HK-2 (cell line): ENCODE measurements around the gene TMEM208.

Source experiments
- DNase-seq: peaks from one replicate; pipeline ENCODE4 v3.0.0-alpha.2; 2018; ENCODE audit not compliant: unreplicated experiment

TMEM208 gene

DNA sequence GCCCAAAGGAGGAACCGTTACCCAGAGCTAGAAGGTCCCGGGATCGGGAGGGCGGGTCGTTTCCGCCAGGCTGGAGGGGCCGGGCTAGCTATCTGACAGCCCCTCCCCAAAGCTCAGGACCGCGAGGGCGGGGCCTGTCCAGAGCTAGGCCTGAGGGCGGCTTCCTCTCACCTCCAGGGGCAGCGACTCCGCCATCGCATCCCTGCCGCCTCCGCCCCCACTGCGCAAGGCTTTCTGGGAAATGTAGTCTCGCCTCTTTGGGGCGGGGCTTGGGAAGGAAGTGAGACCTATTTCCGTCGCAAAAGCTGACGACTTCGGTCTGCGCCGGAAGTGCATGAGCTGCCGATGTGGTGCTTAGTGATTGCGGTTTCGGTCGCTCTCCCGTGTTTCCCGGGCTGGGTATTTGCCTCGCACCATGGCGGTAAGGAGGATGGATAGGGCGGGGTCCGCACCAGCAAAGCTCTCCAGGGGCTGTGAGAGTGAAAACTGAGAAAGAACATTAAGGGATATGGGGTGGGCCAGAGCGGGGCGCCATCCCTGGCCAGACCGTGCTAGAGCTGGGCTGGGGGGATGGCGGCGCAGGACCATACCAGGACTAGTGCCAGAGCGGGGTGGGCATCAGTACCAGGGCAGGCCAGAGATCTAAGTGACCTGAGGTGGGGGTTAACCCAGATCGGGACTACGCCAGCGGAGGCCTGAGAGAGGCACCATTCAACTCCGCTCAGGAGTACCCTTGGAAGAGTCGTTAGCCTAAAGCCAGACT is at the start of gene TMEM208:
TSS of gene TMEM208 (plus strand) at position 327 of the 763 bp plus-strand sequence. CDS start at position 416, 89 bp downstream.
- DNase-seq: peak; percentile 99

DNA sequence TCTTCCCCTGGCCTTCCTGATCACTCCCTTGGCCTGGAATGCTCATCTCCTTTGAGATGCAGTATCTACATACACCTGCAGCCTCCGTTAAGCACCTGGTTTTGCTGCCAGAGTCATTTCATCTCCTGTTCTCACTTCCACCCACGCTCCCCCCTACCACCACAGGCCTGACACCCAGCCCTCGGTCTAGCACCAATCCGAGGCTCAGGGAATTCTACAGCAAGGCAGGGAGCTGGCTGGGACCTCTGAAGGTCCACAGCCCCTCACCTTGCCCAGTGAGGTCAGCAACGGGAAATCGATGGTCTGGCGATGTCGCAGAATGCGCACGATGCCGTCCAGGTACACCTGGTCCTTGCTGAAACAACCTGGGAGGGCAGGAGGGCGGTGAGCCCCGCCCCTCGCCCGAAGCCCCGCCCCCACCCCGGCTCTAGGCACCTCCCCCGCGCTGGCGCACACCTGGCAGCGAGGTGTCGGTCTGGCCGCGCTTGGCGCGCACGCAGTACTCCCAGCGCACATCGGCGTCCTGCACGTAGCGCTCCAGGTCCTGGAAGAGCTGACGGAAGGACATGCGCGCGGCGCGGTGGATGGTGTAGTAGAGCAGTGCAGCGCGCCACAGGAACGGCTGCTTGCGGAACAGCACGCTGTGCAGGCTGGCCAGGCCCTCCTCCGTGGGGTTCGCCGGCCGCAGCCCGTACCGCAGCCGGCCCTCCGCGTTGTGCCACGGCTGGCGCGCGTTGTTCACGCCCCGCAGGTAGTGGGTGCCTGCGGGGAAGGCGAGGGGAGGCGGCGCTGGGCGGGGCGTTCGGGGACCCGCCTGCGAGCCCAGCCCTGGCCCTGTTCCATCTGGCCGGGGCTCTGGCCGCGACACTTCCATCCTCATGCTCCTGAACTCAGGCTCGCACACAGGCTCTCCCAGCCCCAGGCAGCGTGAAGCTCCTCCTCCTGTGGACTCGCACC is 48.9 kb upstream of the TMEM208 start:
- DNase-seq: peak; percentile 51

DNA sequence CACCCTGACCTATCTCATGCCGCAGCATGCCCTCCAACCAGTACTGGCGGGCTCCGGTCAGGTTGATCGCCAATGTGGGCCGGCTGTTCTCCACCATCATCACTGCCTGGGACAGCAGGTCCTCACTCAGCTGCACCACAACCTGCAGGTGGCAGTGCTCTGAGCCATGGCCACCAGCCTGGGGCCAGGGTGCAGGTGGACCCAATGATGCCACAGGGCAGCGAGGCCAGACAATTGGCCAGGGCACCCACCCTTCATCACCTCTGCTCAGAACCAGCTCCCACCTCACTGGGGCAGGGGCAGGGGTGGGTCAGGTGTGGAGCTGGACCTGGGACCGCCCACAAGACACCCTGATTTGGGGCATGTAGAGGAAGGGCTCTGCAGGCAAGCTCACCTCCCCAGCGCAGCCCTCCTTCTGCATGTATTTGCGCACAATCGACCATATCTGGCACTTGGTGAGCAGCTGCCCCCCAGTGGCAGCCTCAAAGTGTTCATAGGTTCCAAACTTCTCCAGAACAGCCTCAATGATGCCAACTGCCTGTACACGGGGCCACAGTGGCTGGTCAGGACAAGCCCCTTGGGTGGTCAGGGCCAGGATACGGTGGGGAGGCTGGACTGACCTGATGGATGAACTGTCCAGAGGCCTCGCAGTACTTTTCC is 47.4 kb upstream of the TMEM208 start:
- DNase-seq: no peak

DNA sequence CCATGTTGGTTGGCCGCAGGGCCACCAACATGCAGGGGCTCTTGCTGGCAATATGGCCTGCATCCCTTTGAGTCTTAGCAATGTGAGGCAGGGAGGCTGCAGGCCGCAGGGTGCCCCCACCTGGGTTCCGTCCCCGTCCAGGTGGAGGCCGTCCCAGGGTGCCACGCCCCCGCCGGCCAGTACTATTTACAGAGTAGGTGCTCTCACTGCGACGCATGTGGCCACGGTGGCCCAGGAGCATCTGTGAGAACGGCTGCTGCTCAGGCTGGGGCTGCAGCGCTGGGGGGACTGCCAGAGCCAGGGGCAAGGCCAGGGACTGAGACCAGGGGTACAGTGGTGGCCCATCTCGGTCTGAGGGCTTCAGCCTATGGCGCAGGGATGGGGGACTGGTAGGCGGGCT is 46.8 kb upstream of the TMEM208 start:
- DNase-seq: no peak

DNA sequence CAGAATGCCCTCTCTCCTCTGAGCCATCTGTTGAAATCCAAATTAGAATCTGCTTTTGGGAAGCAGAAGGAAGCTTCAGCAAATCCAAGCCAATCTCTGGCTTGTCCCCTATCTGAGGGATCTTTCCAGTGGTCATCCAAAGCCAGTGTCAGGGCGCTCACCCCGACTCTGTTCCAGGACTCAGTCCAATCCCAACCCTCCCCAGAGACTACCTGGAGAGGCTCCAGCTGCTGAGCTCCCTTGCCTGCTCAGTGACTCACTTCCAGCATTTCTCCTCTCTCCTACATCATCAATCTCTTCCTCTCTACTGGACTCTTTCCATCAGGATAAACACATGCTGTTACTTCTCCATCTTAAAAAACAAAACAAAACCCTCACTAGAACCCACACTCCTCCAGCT is 45.6 kb upstream of the TMEM208 start:
- no peak for DNase-seq

DNA sequence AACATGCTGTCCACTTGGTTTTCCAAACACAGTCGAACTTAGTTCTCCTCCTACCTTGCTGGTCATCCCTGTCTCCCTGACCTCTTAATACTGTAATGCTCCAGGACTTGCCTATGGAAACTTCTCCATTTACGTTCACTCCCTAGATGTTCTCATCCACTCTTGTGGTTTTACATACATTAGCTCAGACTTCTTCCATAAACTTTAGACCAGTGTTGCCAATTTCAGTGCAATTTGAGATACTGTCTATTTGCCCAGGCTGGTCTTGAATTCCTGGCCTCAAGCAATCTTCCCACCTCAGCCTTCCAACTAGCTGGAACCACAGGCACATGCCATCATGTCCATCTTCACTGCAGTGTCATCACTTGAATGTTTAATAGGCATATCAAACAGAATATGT is 44.6 kb upstream of the TMEM208 start:
- DNase-seq: no peak

DNA sequence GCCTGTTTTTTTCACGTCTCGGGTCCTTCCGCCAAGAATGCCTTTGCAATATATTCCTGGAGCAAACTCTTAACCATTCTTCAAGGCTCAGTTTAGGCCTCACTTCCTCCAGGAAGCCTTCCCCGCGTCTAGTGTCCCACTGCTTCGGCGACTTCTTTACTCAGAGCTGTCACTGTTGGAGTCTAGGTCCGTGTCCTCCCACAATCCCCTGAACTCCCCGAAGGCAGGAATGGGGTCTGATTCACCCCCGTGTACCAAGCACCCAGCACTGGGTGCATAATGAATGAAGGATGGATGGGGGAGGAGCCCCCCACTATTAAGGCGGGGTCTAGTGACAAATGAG is 43.7 kb upstream of the TMEM208 start:
- no peak for DNase-seq

DNA sequence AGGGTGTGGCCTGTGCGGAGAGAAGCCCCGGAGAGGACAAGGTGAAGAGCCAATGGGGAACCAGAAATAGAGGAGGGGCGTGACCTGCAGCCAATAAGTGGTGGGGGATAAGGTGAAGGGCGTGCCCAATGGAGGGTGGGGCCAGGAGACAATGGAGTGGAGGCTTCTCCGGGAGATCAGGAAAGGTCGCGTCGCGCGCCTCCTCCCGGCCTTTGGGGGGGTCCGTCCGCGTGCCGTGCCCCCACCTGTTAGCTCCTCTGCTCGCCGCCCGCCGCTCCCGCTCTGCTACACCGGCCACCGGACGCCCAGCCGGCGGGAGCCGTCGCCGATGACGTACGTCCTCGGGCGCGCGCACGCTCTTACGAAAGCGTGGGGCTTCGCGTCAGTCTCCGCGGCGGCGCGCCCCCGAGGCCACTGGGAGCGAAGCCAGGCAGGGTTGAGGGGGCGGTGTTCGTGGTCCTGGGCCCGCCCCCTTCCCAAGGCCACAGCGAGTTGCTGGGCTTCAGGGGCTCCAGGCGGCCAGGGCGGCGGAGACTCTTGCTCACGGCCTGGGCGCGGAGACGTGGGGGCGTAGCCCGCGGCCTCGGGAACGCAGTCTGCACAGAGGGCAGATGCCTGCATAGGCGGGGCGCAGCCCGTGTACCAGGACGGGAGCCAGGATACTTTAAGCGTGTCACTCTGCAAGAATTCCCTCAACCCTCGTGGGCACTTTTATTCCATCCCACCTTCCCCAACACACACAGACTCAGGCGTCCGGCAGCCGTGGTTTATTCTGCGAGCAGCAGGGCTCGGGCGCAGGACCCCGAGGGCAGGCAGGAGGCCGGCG is 43.1 kb upstream of the TMEM208 start, which contains the start of gene MATCAP1:
TSS of gene MATCAP1 (minus strand) at position 337 of the 826 bp plus-strand sequence. CDS start 3,353 bp downstream, outside the sequence.
- peak; percentile 94 for DNase-seq

DNA sequence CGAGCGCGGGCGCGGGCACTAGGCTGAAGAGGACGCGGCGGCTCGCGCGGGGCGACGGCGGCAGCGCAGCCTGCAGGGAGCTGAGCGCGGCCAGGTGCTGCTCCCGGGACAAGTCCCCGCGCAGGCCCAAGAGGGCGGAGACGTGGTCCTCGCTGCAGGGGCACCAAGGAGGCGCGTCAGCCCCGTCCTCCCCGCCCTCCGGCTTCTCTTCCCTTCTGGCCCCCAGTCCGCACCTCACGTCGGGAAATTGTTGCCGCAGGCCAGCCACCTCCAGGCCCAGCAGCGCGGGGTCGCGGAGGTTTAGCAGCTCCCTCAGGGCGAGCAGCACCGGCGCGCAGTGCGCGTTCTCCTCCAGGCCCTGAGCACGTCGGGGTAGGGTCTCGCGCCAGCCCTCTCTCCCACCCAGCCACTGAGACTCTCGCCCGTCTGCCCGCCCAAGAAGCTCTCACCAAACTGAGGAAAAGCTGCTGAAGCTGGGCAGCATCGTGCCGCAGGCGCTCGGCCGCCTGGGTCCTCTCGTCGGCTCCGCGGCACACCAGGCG is 42.4 kb upstream of the TMEM208 start:
- no peak for DNase-seq

DNA sequence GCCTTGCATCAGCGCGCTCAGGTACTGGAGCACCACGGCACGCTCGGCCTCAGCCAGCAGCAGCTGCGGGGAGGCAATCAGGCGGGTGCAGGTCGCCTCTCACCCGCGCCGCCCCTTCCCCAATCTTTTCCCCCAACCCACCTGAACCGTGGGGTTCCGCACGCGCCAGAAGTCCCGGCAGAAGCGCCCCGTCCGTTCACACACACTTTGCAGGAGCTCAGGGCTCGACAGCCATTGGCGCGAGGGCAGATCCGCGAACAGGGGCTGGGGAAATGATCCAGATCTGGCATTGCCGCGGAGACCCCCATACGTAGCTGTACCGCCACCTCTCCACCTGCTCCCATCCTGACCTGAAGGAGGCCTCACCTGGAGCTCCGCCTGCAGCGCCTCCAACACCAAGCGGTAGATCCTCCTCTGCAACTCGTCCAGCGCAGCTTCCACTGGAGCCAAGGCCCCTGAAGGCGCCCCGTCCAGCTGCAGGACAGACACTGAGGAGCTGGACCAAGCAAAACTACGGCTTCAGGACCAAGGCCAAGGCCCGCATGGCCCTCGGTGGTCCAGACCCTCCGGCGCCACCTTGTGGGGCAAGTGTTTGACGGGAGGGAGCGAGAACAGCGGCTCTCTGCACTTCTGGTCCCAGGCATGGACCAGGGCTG is 41.8 kb upstream of the TMEM208 start:
- peak; percentile 92 for DNase-seq

DNA sequence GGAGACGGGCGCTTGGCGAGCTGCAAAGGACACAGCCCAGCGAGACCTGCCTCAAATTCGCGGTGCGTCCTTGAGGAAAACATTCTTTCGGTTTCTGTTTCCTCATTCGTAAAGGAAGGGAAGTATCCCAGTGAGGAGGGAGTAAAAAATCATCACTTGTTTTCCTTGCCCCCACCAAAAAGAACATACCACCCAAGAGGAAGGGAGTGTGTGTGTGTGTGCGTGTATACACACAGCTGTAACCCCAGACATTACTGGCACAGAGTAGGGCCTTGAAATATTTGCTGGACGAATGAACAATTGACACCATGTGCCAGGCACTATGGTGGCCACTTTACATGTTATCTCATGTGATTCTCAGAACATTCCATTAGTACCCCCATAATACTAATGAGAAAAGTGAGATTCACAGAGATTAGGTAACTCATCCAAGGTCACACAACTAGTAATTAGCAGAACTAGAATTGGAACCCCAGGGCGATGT is 41.2 kb upstream of the TMEM208 start:
- DNase-seq: no peak

DNA sequence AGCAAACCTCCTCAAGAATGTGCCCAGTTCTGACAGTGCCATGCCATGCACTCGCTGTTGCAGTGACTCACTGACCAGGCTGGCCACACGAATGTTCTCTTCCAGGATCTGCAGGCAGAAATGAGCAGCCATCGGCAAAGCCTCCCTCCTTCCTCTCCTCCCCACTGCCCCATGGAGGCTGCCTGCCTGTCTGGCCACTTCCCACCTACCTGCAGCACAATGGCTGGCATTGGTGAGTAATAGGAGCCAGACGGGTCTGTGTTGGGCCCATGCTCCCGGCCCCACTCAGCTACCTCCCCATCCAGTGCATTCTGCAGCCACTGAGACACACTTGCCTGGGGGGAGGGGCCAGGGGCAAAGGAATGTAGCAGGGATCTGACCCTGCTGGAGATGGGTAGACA is 40.4 kb upstream of the TMEM208 start:
- DNase-seq: peak; percentile 71

DNA sequence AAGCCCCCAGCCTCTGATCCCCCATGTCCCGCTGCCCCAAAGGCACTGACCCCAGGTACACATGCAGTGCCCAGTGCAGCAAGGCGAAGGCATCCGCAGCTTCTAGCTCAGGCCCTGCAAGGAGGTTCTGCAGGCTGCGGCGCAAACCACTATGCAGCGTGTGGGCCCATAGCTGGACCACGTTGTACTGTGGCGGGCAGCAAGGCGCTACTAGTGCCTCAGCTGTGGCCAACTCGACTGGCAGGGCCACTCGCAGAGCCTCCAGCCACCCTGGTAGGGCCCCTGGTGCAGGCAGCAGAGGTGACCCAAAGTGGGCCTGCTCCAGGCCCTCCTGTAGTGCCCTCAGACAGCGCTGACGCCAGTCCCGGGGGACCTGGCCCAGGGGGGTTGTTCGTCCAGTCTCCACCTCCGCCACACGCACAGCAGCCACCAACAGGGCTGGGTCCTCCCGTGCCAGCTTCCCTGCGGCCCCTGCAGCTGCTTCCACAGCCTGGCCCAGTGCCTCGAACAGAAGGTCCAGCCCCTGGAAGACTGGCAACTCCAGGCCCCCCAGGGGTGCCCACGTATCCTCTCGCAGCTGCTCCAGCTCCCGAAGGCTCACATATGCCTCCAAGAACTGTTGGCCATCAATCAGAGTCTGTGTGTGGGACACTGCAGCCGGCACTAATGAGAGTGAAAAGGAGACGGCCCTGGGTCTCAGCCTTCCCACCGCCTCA is 39.6 kb upstream of the TMEM208 start:
- DNase-seq: no peak

DNA sequence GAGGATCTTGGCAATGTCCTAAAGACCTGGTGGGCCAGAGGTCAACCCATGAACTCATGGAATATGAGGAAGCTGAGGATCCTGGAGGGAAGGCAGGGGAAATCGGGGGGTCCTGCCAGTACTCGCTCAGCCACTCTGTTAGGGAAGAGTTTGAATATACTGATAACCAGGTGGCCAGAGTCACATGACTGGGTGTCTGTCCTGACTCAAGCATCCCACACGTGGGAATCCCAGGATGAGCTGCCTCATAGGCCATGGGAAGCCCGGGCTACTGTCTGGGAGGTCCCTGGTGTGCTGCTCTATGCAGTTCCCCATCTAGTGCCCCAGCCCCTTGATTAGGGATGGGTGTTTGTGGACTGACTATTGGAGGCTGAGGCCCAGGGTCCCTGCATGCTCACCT is 38.6 kb upstream of the TMEM208 start:
- DNase-seq: no peak

DNA sequence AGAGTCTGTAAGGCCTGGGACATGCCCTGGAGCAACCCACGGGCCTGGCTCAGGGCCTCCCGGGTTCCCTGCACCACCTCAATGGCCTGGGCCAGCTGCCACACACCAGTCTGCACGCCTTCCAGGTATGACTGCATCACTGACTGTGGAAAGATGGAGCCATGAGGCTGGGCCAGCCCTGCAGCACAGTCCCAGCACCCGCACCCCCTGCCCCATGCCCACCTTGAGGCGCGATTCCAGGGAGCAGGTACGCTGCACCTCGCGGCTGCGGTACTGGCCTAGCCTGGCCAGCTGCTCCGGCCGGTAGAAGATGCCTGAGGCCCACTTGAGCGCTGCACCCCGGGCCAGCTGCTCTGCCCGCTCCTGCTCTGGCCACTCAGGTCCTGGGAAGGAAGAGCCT is 38.1 kb upstream of the TMEM208 start:
- DNase-seq: no peak

DNA sequence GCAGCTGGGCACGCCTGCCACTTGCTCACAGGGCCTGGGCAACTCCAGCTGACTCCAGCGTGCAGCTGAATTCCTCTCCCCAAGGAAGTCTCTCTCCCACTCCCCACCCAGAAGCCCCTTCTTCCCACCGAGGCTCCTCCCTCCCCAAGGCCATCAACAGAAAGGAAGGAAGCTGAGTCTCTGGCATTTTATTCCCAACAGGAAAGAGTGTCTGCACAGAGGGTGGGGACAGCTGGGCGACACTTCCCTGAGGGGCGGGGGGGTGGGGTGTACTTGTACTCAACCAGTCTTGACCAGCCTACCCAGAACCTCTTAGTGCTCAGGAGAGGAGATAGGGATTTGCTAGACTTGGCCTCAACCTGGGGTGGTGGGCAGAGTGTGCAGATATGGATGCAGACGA is 36.9 kb upstream of the TMEM208 start, which contains the start of gene EXOC3L1:
TSS of gene EXOC3L1 (minus strand) at position 96 of the 400 bp plus-strand sequence. CDS start 460 bp downstream, outside the sequence.
- no peak for DNase-seq

DNA sequence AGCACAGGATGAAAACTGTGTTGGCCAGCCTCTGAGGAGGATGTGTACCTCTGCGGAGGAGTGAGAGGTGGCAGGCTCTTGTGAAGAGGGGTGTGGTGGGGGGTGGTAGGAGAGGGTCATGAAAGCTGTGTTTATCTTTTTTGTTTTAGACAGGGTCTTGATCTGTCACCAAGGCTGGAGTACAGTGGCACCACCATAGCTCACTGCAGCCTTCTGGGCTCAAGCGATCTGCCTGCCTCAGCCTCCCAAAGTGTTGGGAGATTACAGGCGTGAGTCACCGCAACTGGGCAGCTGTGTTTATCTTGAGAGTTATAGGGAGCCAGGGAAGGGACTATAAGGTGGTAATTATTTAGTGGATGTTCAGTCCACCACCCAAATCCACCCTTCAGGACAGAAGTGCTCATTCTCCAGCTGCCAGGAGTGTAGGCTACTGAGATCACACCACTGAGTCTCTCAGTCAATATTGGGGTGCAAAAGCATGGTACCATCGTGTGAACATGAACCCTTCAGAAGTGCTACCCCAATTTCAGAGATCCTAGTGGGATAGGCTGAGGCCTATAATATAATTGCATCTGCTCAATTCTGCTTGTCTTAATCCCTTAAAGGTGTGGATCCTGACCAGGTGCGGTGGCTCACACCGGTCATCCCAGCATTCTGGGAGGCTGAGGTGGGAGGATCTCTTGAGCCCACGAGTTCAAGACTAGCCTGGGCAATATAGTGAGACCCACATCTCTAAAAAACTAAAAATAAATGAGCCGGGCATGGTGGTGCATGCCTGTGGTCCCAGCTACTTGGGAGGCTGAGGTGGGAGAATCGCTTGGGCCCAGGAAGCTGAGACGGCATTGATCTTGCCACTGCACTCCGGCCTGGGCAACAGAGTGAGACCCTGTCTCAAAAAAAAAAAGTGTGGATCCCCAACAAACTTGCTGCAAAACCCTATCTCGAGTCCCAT is 36.2 kb upstream of the TMEM208 start:
- DNase-seq: no peak

DNA sequence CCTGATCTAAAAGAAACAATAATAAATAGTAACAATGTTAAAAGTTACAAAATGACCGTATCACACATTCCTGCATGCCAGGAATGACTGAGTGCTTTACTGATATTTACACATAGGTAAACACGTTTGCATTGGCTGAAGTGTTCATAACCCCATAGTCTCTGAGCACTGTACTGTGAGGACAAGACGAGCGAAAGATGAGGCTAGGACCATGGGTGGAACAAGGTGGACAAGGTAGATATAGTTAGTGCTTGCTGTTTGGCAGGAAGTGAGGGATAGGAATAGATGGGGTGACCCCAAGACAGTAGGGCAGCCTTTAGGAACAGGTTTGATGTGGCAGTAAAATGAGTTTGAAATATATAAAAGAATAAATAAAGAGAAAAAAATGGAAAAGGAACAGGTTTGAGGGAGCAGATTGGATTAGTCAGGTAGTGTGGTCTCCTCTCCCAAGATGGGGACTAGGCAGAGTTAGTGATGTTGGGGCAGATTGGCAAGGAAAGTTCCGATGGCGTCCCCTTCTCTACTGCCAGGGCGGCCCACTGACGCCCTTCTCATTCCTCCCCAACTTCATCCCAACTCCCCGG is 35.4 kb upstream of the TMEM208 start:
- no peak for DNase-seq
